ENCODE data around the gene EPS8.

The EPS8 gene

DNA sequence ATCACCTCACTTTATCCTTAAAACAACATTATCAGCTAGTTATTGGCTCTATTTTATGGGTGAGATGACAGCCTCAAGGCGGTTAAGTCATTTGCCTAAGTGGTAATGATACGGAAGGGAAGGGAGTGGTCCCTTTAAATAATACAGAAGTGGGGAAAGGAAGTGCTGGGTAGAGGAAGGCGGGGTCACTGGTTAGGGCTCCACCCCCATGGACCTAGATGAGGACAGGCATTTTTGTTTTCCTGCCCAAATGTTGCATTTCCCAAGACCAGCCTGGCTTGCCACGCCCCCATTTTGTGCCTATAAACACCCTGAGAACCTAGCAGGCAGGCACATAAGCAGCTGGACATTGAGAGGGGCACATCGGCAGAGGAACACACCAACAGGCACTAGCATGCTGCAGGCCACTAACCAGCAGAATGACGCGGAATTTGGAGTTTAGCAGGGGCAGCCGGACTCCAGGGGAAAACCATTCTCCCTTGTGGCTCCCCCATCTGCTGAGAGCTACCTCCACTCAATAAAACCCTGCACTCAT is 100.9 kb downstream of the EPS8 start:
- DNase-seq: peak; percentile 3

DNA sequence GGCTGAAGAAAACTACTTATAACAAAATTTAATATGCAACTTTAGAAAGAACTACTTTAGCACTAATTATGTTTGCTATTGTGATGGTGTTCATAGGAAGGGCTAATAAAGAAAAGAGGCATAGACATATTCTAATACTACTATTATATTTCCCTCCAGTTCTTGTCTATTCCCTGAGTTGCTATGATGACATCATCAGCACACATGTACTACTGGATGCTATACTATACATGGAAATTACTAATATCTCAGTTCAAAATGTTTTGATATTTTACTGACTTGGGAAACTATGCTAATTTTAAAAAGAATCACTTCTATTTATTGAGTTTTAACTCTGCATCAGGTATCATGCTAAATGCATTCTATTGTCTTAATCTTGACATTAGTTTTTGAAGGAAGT is 101.6 kb downstream of the EPS8 start:
- DNase-seq: no peak

DNA sequence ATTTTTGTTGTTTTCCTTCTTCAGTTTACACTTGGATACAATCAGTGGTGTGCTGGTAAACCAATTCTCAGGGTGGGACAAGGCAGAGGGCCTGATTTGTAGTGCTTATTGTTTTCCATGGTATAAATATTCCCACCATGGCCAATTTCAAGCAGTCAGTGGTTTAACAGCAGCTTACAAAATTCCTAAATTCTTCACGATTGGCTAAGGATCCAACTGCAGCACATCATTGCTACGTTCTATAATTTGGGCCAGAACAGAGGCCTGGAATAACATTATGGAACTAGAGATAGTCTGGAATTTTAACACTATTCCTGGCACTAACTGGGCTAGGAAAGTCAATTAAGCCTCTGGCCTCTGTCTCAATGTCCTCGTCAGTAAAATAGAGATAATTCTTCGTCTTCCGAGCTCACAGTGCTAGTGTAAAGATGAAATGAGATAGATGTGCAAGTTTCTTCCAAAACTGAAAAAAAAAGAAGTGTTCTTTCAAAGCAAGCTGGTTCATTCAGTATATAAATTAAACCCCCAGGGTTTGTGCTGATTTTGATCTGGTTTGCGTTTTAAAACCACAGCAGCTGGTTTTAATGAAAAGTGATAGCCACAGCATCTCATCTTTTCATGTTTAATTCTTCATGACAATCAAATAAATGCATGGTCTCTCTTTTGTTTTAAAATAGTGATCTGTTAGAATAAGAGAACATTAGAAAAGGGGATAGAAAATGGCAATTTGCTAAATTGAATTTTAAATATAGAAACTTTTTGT is 104.1 kb downstream of the EPS8 start:
- DNase-seq: no peak

DNA sequence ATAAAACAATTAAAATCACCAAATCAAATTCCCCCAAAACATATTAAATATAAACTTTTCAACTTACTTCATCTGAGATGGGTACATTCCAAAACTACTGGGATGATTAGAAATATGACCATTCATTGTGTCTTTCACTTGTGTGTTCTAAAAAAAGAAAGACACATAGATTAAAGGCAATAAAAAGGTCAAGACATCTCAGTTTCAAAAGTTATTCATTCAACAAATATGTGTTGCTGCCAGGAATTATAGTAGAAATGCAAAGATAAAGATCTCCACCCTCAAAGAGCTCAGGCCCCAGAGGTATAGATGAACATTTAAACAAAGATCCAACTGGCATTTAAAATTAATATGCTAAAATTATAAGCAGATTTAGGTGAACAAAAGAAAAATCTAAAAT is 106.4 kb downstream of the EPS8 start:
- DNase-seq: no peak

DNA sequence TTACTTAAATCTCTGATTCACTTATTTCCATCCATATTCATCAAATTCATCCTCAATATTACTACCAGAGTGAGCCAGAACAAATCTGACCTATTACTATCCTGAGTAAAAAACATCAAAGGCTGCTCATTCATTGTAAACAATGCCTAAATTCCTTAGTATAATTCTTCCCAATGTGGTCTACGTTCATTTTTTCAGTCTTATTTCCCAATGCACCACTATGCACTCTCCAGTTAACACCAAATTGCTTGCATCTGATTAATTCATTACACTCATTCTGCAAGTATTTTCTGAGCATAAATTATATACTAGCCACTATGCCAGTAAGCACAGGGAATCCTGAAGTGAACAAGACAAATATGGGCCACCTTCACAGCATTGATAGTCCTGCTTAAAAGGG is 110.0 kb downstream of the EPS8 start:
- DNase-seq: no peak

DNA sequence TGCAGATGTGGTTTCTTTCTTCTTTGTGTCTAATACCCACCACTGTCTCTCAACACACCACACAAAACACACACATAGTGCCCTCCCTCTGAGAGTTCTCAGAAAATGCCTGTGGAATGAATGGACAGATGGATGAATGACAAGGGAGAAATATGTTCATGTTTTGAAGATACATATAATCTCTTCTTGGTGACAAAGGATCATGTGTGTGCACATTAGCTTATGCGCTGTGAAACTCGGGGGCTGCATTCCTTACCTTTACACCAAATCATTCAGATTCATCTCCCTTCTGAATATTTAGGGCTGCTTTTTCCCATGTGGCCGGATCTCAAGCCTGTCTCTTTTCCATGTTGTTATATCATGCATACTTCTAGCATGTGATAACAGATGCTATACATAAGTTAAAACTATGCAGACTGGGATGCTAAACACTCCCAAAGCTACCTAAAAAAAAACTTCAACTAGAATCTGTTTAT is 111.4 kb downstream of the EPS8 start:
- no peak for DNase-seq

DNA sequence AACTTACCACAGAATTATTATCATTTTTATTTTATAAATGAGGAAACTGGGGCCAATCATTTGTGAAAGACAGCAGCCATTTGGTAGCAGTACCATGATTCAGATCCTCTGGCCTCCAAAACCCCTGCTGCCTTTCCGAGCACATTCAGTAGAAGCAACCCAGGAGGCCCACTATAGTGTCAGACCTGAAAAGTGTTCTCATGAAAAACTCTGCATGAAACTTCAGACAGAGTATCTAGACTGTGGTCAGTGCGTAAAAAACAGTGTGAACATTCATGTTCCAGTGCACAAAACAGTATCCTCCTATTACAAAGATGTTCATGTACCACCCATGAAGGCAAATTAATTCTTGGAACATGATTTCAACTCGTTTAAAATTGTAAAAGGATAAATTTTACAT is 112.0 kb downstream of the EPS8 start:
- DNase-seq: no peak

DNA sequence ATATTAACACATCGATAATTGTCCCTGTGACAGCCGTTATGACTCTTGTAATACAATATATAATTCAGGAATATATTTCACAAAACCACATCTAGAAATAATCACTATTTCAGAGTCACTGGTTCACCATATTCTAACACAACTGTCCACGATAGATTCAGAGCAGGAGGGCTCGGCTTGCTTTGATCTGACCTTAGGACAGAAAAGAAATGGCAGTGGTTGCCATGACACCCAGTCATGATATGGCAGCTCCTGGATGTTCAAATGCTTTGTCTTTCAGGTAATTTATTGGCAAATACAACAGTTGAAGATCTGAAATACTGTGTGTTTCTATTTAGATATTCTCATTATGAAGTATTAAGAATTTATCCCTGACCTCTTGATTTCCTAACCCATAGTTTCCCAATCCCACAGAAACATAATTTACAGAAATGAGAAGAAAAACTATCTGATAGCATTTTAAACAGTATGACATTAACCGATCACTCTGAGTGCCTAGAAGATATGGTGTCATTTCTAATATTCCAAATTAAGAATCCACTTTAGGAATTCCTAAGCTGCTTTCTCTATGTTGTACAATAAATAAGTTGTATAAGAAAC is 116.4 kb downstream of the EPS8 start:
- DNase-seq: no peak

DNA sequence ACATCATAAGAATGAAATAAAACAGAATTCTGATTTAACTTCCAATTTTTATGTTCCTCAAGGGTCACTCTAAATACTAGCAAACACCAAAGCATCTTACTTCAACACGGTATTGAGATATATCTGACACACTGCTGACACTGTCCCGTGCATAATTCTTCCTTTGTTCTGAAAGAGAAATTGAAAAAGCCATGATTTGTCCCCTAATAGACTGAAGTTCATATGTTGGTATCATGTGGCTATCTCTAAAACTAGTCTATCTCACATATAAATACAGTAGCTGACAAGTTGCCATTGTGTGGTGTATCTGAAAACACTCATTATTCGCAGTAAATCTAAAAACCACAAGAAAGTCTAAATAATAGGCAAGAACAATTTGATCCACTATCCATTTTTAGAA is 118.4 kb downstream of the EPS8 start:
- DNase-seq: no peak

DNA sequence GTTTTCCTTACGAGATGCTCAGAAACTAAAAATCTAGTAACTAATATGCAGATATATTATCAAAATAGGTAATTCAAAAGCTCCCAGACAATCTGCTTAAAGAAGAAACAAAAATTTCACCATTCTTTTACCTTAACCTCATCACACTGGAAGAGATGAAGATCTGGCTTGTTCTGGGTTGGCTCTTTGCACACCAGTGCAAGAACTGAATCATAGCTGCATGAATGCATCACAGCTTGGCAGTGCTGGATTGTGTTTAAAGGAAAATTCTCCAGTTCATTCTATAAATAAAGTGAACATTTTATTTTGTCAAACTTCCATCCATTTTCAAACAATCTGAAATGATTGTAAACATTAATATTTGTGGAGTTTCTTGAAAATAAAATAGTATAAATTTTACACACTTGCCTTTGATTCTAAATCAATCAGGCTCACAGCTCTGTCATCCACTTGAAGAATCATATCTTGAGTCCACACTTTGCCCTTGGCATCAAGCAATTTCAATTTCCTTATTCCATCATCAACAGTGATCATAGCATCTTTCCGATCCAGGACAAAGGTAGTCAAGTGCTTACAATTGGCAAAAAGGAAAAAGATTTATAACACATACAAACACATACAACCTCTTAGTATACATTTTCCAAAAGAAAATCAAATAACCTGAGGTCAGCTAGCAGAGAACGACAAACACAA is 119.8 kb downstream of the EPS8 start:
- DNase-seq: no peak

DNA sequence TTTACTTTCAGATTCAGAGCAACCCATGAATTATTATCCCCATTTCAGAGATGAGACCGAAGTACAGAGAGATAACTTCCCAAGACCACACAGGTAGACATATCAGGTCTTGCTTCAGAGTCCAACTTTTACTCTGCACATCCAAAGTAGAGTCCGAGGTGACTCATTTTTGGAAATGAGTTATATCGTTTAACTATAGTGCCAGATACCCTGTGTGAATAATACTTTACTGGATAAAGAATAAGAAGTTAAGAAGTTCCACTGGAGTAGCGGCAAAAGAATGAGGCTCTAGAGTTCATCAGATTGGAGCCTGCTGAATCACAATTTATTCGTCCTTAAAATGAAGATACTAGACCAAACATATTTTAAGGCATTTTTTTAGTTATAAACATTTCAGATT is 124.7 kb downstream of the EPS8 start:
- DNase-seq: no peak

DNA sequence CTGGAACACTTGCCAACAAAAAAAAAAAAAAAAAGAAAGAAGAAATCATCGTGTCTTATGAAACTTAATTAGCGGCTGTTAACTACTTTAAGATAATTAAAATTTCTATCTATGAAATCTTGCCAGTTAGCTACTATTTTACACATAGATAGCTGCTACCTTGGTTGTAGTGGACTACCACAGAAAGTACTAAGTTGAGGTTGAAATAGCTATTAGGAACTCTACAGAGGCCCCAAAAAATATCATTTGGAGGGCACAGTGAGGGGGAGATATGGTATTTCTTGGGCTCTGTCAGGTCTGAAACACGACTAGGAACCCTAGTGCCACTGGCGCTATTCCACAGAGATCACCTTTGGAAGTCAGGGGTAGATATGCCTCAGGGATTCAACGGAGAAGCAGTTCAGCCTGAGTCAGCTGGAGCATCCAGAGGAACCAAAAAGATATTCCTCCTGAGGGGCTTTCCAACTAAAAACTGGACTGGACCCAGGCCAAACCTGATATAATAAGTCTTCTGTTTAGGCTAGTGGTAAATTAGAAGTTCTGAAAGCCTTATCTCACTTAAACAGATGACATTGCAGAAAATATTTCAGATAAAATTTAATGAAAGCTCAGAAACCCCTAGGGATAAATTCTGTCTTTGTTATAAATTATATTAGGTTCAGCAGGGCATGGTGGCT is 126.1 kb downstream of the EPS8 start:
- DNase-seq: no peak

DNA sequence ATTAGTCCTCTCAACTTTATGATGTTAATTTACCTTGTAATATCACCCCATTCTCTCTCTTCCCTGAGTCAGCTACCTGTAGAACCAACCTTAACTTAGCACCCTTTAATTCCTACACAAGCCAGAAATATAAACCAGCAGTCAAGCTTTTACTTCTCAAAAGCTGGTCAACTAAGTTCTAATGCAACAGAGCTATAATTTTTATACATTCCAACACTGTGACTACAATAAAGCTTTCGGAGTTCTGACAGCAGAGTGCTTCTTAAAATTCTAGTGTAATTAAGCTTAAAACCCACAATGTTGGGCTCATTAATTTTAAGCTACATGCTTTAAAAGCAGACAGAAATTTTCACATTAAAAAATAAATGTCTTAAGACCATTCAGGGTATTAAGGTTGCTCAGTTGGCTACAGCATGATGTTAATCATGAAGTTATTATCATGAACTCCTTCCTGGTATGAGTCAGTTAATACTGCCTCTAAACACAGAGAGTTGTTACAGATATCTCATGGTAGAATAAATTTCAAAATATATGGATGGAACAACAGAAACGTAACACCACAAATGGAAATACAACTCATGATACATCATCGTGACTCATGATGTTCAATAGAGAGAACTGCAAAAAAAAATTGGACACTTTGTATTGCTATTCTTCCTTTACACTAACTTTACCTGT is 126.7 kb downstream of the EPS8 start:
- DNase-seq: no peak

DNA sequence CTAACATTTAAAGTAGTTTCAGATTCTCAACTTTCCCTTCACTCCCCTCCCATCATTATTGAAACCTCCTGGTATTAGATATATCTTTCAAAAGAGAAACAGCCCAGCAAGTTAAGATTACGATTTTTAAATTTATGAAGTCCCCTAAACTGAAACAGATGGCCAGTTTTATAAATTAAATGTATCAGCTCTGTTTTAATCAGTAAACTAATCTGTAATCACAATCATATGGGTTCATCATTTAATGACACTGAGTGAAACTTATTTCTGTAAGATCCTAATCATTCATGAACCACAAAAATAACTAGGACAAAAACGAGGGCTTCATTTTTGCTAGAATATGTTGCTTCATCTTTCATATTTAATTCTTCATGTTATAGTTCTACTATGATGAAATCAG is 137.8 kb downstream of the EPS8 start:
- DNase-seq: no peak

DNA sequence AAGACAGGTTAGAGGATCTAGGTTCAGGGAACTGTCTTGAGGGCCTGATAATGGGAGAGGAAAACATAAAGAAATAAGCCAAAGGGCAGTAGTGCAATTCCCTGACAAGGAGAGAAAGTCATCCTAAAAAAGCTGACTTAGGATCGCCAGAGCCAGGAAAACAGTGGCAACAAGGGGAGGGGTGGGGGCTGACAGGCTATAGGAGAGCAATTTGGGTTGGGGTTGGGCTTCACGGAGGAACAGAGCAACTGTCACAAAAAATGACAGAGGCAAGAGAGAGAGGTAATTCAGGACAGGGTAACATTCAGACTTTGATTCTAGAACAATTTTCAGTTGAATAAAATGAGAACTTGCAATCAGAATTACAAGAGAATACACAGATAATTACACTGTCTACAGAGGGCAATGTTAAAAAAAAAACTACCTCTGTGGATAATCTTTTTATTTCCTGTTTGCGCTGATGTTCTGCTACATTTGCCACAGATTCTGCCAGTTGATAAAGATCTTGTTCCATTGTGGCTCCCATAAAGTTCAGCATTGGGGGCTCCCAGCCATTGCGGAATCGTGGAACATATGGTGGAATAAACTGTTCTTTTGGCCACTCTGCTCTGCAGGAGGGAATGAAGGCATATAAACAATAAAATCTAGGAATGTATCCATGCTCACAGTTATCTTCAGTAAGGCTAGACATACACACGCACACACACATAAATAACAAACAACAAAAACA is 138.6 kb downstream of the EPS8 start:
- DNase-seq: no peak

DNA sequence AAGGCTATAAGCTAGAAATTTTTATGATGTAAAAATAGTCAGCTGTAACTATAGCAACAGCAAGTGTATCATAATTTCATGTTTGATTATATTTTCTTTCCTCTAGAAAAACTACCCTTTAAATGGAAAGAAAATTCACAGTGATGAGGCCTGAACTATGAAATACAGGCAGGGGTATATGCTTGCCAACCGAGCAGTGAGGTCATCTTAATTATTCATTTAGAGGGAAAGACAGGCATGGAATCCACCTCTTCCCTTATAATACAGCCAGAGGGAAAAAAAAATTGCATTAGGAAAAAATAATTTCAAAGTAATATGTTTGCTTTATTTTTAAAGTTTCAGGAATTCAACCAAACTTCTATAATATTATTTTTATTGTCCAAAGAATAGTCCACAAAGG is 139.8 kb downstream of the EPS8 start:
- no peak for DNase-seq

DNA sequence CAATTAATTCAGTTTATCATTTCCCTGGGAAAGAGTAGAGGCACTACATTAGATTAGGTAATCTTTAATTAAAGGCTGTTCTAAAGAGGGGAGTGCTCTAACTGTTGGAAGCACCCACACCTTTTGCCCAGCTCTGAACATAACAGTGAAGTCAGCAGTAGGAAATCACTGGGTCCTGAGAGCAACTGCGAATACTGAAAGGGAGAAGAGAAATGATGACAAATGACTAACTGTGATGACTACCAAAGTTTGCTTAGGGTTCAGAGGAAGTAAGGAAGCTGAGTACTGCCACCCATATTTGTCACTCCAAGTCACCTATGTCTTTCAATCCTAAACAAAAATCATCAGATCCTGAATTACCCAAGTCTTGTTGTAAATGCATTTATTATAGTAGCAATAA is 140.6 kb downstream of the EPS8 start:
- no peak for DNase-seq

DNA sequence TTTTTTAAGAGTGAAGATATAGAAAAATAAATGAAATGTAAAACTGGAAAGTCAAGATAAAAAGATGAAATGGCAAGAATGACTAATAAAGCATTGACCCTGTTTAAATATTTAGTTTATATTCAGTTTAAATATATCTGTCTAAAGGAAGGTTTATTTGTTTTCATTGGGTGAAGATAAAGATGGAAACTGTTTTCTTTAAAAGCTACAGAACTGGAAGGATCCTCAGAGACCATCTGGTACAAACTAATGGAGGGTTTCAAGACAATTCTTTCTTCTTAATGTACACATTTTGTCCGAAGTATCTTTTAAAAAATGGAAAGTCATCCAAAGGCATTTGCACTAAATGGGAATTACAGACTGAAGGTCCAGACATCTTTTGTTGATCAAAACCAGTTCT is 142.6 kb downstream of the EPS8 start:
- no peak for DNase-seq

DNA sequence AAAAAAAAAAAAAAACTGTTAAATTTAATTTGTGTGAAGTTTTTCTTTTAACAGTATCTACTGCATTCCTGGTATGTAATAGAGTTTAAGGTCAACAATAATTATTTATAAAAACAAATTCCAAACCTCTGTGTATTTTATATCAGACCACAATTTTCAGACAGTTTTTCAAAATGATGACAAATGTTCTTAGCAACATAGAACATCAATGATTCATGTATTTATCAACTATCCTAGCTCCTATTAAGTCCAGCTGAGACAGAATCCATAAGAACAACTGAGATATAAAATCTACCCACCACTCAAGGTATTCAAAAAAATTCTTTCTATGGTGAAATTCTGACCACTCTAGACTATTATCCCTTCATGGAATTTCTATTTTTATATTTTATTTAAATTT is 144.5 kb downstream of the EPS8 start:
- no peak for DNase-seq

DNA sequence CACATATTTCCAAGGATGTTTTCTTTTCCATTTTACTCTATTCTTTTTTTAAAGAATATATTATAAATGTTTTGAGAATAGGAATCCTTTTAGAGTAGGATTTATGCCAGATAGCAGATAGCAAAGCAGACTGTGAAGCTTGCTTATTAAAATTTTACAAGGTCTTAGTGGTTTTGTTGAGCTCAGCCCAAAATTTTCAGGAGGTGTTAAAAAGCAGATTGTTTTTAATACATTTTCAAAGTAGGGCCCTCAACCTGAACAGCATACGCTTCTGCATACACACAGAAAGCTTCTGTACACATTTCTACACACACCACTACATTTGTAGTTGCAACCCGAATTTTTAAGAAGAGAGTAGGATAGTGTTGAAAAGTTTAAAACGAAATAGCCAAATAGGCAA is 151.0 kb downstream of the EPS8 start:
- DNase-seq: no peak

DNA sequence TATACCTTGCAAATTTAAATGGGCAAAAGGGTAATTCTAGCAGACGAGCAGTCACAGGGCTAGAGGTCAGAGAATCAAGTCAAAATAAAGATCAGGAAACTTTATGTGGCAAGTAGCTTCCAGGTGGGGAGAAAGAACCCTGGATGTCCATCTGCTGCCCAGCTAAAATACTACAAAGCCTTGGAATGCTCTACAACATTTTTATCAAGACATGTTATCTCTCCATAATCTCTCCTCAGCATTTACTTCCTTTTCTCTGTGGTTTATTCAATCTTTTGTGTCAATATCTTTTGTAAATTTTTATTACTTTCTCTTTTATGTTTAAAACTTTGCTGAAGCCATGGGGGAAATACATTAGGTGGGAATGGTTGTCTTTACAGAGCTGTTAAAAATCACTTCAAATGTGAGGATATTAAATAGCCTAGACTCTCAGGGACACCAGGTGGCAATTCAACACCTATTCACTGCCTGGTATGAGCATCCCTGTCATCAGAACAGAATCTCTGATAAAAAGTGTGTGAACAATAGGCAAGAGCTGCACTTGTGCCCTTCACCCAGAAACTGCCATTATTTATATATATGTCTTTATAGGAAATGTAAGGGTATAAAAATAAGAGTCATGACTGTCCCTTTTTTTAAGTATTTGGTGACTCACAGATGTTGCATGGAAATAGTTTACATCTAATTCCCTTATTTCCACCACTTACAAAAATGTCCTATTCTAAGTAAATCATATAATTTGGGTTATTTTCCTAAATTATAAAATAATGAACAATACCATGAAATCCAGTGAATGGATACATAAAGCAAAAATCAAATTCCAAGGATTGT is 152.9 kb downstream of the EPS8 start:
- DNase-seq: no peak
